HG03558 (cell line): ENCODE results near the gene SLC6A2.

Source experiments
- ATAC-seq: cut with Tn5 transposase; IDR thresholded peaks from one replicate; pipeline ENCODE4 v1.9.1; 2021; ENCODE audit warnings: moderate number of reproducible peaks; ENCODE audit not compliant: unreplicated experiment; ENCODE audit errors: extremely low read depth

SLC6A2 gene

GRCh38 chr16:55668340-55669281 lies 12.8 kb downstream of the SLC6A2 start:
- no peak for ATAC-seq

GRCh38 chr16:55671206-55671973 lies 15.6 kb downstream of the SLC6A2 start:
- no peak for ATAC-seq

GRCh38 chr16:55671974-55672280 lies 16.1 kb downstream of the SLC6A2 start:
- ATAC-seq, result no peak

- ATAC-seq, result no peak
Observed at GRCh38 chr16:55672471-55672870, 16.7 kb downstream of the SLC6A2 start.

- ATAC-seq, result no peak
Observed at GRCh38 chr16:55678161-55678821, 22.5 kb downstream of the SLC6A2 start.

DNA sequence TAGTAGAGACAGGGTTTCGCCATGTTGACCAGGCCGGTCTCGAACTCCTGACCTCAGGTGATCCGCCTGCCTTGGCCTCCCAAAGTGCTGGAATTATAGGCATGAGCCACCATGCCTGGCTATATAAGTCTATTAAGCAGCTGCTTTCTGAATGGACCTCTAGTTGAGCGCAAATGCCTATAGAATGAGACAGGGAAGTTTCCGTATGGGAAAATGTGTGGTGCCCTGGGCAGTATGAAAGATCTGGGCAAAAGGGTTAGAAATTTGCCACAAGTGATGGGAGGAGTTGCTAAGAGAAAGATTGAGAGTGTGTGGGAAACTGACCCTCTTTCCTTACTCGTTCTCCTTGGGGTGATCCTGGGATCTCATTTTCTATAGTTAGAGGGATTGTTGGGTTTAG lies 26.3 kb downstream of the SLC6A2 start:
- ATAC-seq, result no peak

- ATAC-seq, result no peak
Observed at GRCh38 chr16:55685973-55686372, 30.2 kb downstream of the SLC6A2 start.

GRCh38 chr16:55686671-55687070 lies 30.9 kb downstream of the SLC6A2 start:
- no peak for ATAC-seq

GRCh38 chr16:55687802-55688201 lies 32.0 kb downstream of the SLC6A2 start:
- no peak for ATAC-seq

GRCh38 chr16:55690841-55691240 lies 35.1 kb downstream of the SLC6A2 start:
- no peak for ATAC-seq

GRCh38 chr16:55691771-55692170 lies 36.0 kb downstream of the SLC6A2 start:
- ATAC-seq, result no peak

- ATAC-seq, result no peak
Observed at GRCh38 chr16:55695595-55695994, 39.8 kb downstream of the SLC6A2 start.

GRCh38 chr16:55697867-55698266 lies 42.1 kb downstream of the SLC6A2 start:
- no peak for ATAC-seq

DNA sequence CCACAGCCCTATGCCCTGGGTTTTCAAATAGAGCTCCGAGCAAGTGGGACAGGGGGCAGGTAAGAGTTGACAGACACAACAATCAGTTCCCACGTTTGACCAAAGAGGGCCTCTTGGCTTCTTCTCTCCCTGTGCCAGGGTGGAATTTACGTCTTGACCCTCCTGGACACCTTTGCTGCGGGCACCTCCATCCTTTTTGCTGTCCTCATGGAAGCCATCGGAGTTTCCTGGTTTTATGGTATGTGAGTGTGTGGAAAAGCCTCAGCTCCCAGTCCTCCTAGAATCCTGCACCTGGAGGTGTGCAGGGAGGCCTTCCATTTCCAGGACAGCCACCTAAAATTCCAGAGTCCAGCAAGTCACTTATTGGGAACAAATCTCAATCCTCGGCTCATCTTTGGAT lies 42.5 kb downstream of the SLC6A2 start:
- ATAC-seq, result no peak

DNA sequence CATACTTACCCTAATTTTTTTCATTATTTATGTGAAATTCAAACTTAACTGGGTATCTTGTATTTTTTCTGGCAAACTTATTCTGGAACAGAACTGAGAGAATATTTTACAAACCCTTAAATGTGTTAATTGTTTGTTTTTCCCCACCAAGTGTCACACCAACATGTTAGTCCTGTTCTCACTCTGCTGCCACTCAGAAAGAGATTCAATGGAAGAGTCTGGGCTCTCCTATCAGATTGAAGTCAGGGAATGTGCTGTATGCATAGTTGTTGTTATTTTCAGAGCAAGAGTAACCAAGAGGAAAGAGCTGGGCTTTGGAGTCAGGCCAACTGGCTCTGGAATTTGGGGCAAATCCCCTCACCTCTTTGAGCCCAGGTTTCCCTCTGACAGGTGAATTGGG lies 43.2 kb downstream of the SLC6A2 start:
- ATAC-seq, result no peak

- no peak for ATAC-seq
Observed at GRCh38 chr16:55699616-55700015, 43.8 kb downstream of the SLC6A2 start.

GRCh38 chr16:55700067-55700466 lies 44.3 kb downstream of the SLC6A2 start:
- ATAC-seq, result no peak

DNA sequence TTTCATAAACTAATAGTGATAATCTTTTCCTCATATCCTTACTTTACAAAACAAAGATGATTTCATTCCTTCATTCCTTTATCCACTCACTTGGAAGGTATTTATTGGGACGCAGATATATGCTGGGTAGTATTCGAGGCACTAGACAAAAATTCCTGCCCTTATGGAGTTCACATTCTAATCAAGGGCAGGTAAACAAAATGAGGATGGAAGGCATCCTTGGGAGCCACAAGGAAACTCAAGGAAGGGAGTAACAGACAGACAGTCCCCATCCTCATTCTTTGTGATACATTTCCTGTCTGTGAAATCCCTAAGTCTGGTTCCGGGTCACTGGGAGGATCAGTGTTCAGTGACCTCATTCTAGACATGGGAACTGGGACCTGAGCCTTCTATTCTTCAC lies 45.2 kb downstream of the SLC6A2 start:
- no peak for ATAC-seq

DNA sequence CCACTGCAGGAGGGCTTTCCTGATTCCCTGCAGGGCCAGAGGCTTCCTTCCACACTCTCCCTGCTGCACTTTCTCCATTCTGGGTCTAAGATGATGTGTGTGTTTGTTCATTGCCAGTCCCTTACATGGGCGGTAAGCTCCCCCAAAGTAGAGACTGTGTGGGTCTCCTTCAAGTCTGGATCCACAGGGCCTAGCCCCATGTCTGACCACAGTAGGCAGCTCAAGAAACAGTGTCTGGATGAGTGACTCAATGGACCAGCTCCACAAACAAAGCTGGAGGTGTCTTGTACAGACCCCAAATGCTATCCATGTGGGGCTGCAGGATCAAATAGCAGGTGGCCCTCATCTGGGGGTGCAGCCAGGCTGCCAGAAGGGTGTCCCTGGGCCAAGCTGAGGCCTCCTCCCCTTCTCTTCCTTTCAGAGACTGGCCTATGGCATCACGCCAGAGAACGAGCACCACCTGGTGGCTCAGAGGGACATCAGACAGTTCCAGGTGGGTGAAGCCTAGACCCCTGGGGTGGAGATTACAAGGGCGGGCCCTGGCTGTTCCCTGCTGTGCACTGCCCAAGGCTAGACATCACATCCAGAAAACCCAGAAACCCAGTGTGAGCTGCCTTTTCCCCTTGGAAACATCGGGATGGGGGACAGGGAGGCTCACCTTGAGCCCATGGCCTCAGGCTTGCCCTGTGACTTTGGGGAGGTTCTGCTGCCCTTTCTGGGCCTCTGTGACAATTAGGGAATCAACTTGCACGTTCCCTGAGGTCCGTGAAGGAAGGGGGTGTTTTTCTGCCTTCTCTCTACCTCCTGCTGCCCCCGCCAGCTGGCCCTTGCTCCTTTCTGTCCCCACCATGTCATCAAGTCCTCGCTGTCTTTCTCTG lies 45.9 kb downstream of the SLC6A2 start:
- no peak for ATAC-seq
